Measurements from ENCODE around the gene PIGW. TPM values are rescaled to one million over a fixed set of nuclear protein-coding genes. Genes with fewer than 3 reads are reported as not detected.

The PIGW gene
- total and polyA plus RNA-seq, 2 of the 8 experiments (the other 6 are each of a cell fraction or from before 2014, with no cell fraction given): 12.1 to 28.9 TPM

DNA sequence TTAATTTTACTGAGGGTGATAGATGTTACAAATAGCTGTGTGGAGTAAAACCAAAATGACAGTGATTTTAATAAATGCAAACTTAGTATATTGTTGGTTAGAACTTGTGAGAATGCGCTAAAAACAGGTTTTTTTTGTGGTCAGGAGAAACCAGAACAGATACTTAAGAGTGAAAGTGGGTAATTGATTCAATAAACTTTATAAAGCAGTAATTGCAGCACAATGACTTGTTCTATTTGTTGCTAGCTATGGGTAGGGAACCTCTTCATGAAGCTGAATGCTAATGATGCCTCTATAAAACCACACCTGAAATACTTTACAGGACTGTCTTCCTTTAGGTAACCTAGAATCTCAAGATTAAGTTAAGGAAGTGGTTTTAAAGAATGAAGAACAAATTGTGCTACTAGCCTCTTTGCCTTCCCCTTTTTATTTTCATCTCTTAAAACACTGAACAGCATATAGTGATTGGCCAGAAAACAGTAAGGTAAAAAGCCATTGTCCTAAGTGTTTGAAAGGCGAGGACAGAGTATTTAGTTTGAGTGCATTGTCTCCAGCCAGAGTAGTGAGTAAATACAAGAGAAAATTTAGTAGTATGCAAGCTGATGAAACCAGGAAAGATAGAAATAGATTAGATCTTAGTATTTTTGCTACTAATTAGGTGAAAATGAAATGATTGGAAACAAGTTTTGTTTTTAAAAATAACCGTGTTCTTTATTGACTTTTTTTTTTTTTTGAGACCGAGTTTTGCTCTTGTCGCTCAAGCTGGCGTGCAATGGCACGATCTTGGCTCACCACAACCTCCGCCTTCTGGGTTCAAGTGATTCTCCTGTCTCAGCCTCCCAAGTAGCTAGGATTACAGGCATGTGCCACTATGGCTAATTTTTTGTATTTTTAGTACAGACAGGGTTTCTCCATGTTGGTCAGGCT, 16.0 kb downstream of the PIGW start:
- peaks cover 6 to 90% of the 10 kb centered on the region in 2 experiments; a peak in 3 of 4 replicates for H3K79me2 ChIP-seq (ENCODE audit: control insufficient read depth in 1 of 2, insufficient read depth in 2 of 2, low read length in 2 of 2)
- no peak overlapping the region for H2AFZ ChIP-seq (ENCODE audit: low read length)
- no peak overlapping the region for H2AK5ac ChIP-seq (ENCODE audit: low read depth, low read length)
- ChIA-PET POLR2A (ENCODE audit: partially characterized antibody) (interaction anchor here (0.6 to 1.7 kb wide), 5 partner anchors 10 to 79 kb away, joined by 3 to 5 read pairs (median 3); partner anchors contain the start of genes MYO19 and PIGW), CTCF (ENCODE audit: partially characterized antibody) (no interaction called here)
- no peak overlapping the region for H3K23ac ChIP-seq (ENCODE audit: insufficient read length)
- no peak overlapping the region for H2BK20ac ChIP-seq (ENCODE audit: low read length)
- FAIRE-seq: no peak
- no peak overlapping the region for H2BK12ac ChIP-seq (ENCODE audit: low read depth, low read length)
- H3K27ac ChIP-seq (ENCODE audit: low read depth, low read length): no peak overlapping the region
- no peak overlapping the region for H3K9ac ChIP-seq (replicated peaks in 1 of 4; ENCODE audit: extremely low read depth in 1 of 4, low read depth in 3 of 4, low read length in 3 of 4)
- peaks cover 0 to 5% (median 1%) of the 10 kb centered on the region in 4 experiments; a peak in 2 of 7 replicates for H3K4me1 ChIP-seq (replicated peaks in 1 of 4; ENCODE audit: control insufficient read depth in 3 of 4, insufficient read depth in 4 of 4, low read length in 3 of 4)
- H4K8ac ChIP-seq (ENCODE audit: extremely low read depth, insufficient read depth, low read length): no peak overlapping the region
- no peak overlapping the region for H3K56ac ChIP-seq (replicated peaks; ENCODE audit: insufficient read length, low read depth, low read length)
- H3K79me1 ChIP-seq (ENCODE audit: low read depth, low read length): no peaks in the 10 kb centered on the region
- H3K4me3 ChIP-seq (ENCODE audit: extremely low read depth in 1 of 4, insufficient read depth in 2 of 4, low read depth in 3 of 4, low read length in 4 of 4): no peak overlapping the region
- no peaks in the 10 kb centered on the region for H3K9me3 ChIP-seq (ENCODE audit: insufficient read depth in 2 of 2, low read depth in 1 of 2, low read length in 1 of 2)
- H4K5ac ChIP-seq (ENCODE audit: insufficient read length, low read depth, low read length): no peak overlapping the region
- no peak overlapping the region for H3K14ac ChIP-seq (ENCODE audit: insufficient read length)
- H4K20me1 ChIP-seq (replicated peaks in 1 of 2; ENCODE audit: control insufficient read depth in 1 of 2, insufficient read depth in 2 of 2, low read length in 2 of 2): peaks cover 2 to 4% of the 10 kb centered on the region in 2 experiments
- WGBS, 2 experiments (ENCODE audit: extremely low coverage in 1 of 2, insufficient coverage in 1 of 2, insufficient read length in 1 of 2, insufficient replicate concordance in 2 of 2, low coverage in 1 of 2, low lambda C conversion rate in 2 of 2, missing lambda C conversion rate in 1 of 2): 92% methylated on average over 8 of the region's 8 CpGs; no CpG with 5 or more reads in 1 of the 2 experiments
- no peak overlapping the region for H2BK120ac ChIP-seq (replicated peaks; ENCODE audit: low read depth, low read length)
- H3K4ac ChIP-seq (replicated peaks; ENCODE audit: insufficient read length, low read depth, low read length): no peak overlapping the region
- H3K18ac ChIP-seq (ENCODE audit: extremely low read depth, low read length): no peak overlapping the region
- H3K27me3 ChIP-seq (replicated peaks in 1 of 4; ENCODE audit: control insufficient read depth in 3 of 4, extremely low read depth in 1 of 4, insufficient read depth in 3 of 4, low read length in 3 of 4): no peaks in the 10 kb centered on the region
- no peak overlapping the region for H3K4me2 ChIP-seq (ENCODE audit: insufficient read depth in 1 of 2, low read depth in 2 of 2, low read length in 2 of 2)
- H2BK5ac ChIP-seq (ENCODE audit: low read depth, low read length): no peak overlapping the region
- no peak overlapping the region for H4K91ac ChIP-seq (replicated peaks; ENCODE audit: insufficient read length, low read length)
- no peak for DNase-seq (ENCODE audit: low read depth in 1 of 2, low spot score in 2 of 2)
- peaks cover 0 to 4% (median 0%) of the 10 kb centered on the region in 4 experiments; a peak in 1 of 8 replicates for H3K36me3 ChIP-seq (ENCODE audit: control insufficient read depth in 2 of 4, insufficient read depth in 4 of 4, low read length in 3 of 4)
- TF ChIP-seq BACH1 (IDR thresholded peaks at IDR 0.05; ENCODE audit: low read length): no peak
- TF ChIP-seq KDM4A (IDR thresholded peaks at IDR 0.05; ENCODE audit: low read depth, low read length, severe bottlenecking): no peak
- no peak for TF ChIP-seq CTBP2 (IDR thresholded peaks at IDR 0.05; ENCODE audit: borderline replicate concordance, insufficient read depth, insufficient read length, low read length)
- TF ChIP-seq TCF12 (IDR thresholded peaks at IDR 0.05; ENCODE audit: low read depth, low read length): no peak
- TF ChIP-seq EP300 (IDR thresholded peaks at IDR 0.05; ENCODE audit: borderline replicate concordance in 1 of 2, low read depth in 2 of 2, low read length in 2 of 2): no peak
- TF ChIP-seq CBX8 (IDR thresholded peaks at IDR 0.05; ENCODE audit: borderline replicate concordance, low read depth, low read length): no peak
- TF ChIP-seq, protein P1, sequence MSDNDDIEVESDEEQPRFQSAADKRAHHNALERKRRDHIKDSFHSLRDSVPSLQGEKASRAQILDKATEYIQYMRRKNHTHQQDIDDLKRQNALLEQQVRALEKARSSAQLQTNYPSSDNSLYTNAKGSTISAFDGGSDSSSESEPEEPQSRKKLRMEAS (IDR thresholded peaks at IDR 0.05): no peak
- no peak for TF ChIP-seq GABPA (IDR thresholded peaks at IDR 0.05; ENCODE audit: borderline replicate concordance, insufficient read depth, low read length)
- no peak for TF ChIP-seq KDM5A (IDR thresholded peaks at IDR 0.05; ENCODE audit: low read length)
- H2BK15ac ChIP-seq (ENCODE audit: low read length): no peak overlapping the region
- H3K23me2 ChIP-seq (ENCODE audit: low read depth, low read length): peaks cover 4% of the 10 kb centered on the region

Measured in H1 (cell line).